ENCODE measurements around the gene EDDM3A. TPM values are rescaled to one million over a fixed set of nuclear protein-coding genes. Genes with fewer than 3 reads are reported as not detected.

The EDDM3A gene
- total and polyA plus RNA-seq, 2 of the 4 experiments (the other 2 are of a cell fraction) = not detected

DNA sequence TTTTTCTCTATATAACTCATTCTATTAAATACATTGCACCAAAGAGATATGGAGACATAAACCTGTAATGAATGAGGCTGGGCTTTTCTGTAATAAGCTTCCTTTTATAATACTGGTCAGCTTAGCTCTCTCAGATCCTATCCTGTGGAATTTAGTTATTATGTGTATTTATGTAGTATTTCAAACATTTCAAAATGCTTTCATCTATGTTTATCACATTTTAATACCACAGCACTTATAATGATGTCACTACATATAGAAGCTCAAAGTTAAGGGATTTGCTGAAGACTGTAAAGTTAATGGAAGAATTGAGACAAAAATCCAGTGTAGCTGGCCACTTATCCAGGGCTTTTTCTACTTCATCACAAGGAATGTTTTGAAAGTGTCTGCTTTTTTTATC is 45.8 kb upstream of the EDDM3A start:
- no peak for TF ChIP-seq CHD1 (IDR thresholded peaks at IDR 0.05; ENCODE audit: low read depth, low read length)
- TF ChIP-seq MXI1 (IDR thresholded peaks at IDR 0.05; ENCODE audit: borderline replicate concordance, low read depth, low read length) = no peak
- TF ChIP-seq RCOR1 (IDR thresholded peaks at IDR 0.05; ENCODE audit: insufficient replicate concordance, low read length) = no peak
- TF ChIP-seq CEBPB (IDR thresholded peaks at IDR 0.05; ENCODE audit: low read depth, low read length) = no peak
- TF ChIP-seq, protein P1, sequence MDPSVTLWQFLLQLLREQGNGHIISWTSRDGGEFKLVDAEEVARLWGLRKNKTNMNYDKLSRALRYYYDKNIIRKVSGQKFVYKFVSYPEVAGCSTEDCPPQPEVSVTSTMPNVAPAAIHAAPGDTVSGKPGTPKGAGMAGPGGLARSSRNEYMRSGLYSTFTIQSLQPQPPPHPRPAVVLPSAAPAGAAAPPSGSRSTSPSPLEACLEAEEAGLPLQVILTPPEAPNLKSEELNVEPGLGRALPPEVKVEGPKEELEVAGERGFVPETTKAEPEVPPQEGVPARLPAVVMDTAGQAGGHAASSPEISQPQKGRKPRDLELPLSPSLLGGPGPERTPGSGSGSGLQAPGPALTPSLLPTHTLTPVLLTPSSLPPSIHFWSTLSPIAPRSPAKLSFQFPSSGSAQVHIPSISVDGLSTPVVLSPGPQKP (IDR thresholded peaks at IDR 0.05; ENCODE audit: borderline replicate concordance, low read depth, low read length) = no peak
- TF ChIP-seq, protein P2, sequence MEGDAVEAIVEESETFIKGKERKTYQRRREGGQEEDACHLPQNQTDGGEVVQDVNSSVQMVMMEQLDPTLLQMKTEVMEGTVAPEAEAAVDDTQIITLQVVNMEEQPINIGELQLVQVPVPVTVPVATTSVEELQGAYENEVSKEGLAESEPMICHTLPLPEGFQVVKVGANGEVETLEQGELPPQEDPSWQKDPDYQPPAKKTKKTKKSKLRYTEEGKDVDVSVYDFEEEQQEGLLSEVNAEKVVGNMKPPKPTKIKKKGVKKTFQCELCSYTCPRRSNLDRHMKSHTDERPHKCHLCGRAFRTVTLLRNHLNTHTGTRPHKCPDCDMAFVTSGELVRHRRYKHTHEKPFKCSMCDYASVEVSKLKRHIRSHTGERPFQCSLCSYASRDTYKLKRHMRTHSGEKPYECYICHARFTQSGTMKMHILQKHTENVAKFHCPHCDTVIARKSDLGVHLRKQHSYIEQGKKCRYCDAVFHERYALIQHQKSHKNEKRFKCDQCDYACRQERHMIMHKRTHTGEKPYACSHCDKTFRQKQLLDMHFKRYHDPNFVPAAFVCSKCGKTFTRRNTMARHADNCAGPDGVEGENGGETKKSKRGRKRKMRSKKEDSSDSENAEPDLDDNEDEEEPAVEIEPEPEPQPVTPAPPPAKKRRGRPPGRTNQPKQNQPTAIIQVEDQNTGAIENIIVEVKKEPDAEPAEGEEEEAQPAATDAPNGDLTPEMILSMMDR (conservative IDR thresholded peaks at IDR 0.05; ENCODE audit: low read depth, low read length) = no peak
- TF ChIP-seq BHLHE40 (IDR thresholded peaks at IDR 0.05; ENCODE audit: low read depth, low read length) = no peak
- Histone ChIP-seq H3K79me1 (ENCODE audit: low read depth in 1 of 2, low read length in 2 of 2) (no peaks in the 10 kb centered on the region), H3K56ac (ENCODE audit: extremely low read depth, insufficient read depth, low read length) (no peak overlapping the region), H3K9ac (ENCODE audit: low read depth, low read length) (no peak overlapping the region), H3K27ac (ENCODE audit: insufficient read depth, low read length) (no peak overlapping the region), H3K27me3 (ENCODE audit: control insufficient read depth, insufficient read depth, low read length) (no peaks in the 10 kb centered on the region; the same call in 1 of the 2 replicates), H2BK20ac (ENCODE audit: low read depth, low read length) (no peak overlapping the region), H2AK9ac (replicated peaks; ENCODE audit: low read depth, low read length, poor library complexity) (no peak overlapping the region), H3K4ac (ENCODE audit: low read depth, low read length) (no peak overlapping the region), H3K4me1 (ENCODE audit: control insufficient read depth, insufficient read depth, low read length) (no peaks in the 10 kb centered on the region), H3K18ac (ENCODE audit: low read depth, low read length) (no peak overlapping the region), H3K36me3 (ENCODE audit: control insufficient read depth, insufficient read depth, low read length) (no peaks in the 10 kb centered on the region), H2AFZ (replicated peaks; ENCODE audit: low read length, poor library complexity) (no peak overlapping the region), H3K4me3 (ENCODE audit: insufficient read depth, low read depth, low read length) (no peak overlapping the region), H4K5ac (ENCODE audit: low read depth, low read length) (no peak overlapping the region), H3K4me2 (ENCODE audit: low read depth, low read length) (no peak overlapping the region), H3K23ac (ENCODE audit: low read depth, low read length) (no peak overlapping the region), H4K8ac (ENCODE audit: low read depth in 2 of 2, low read length in 2 of 2) (no peak overlapping the region), H2BK15ac (ENCODE audit: low read depth, low read length) (no peak overlapping the region), H2AK5ac (ENCODE audit: low read depth, low read length) (no peak overlapping the region), H3K9me3 (ENCODE audit: control insufficient read depth, insufficient read depth, low read length) (no peaks in the 10 kb centered on the region), H3K14ac (replicated peaks; ENCODE audit: low read depth, low read length) (no peak overlapping the region), H2BK5ac (ENCODE audit: low read depth, low read length, poor library complexity, severe bottlenecking) (no peak overlapping the region), H2BK120ac (ENCODE audit: low read depth, low read length) (no peak overlapping the region), H3K9me1 (ENCODE audit: insufficient read depth, low read length) (no peaks in the 10 kb centered on the region), H4K91ac (ENCODE audit: insufficient read depth, low read depth, low read length) (no peak overlapping the region), H4K20me1 (ENCODE audit: insufficient read depth, low read length) (no peaks in the 10 kb centered on the region)
- ChIA-PET POLR2A (ENCODE audit: unreplicated experiment) (no interaction called here), CTCF (interaction anchor here (0.6 to 0.7 kb wide), 2 partner anchors 9 to 45 kb away, joined by 3 to 6 read pairs; no protein-coding TSS in a partner anchor)
- no peak for DNase-seq
- BruUV-seq (replicated peaks) = TSS peak; percentile 50
- no peak for ATAC-seq (ENCODE audit: low read depth)
- in situ Hi-C loops (cut with MboI; ENCODE audit: low sequenced_read_pairs) (loop anchor here (10.0 kb wide), 1 partner anchor 265 kb away; no protein-coding TSS in a partner anchor), intact Hi-C loops (cut with micrococcal nuclease) (loop anchor here (5.0 kb wide), 1 partner anchor 407 kb away; no protein-coding TSS in a partner anchor), dilution Hi-C loops (cut with HindIII; ENCODE audit: low sequenced_read_pairs, unreplicated experiment) (no loop called here)

Measured in IMR-90 (cell line).